DND-41 (cell line): ENCODE data around the gene KDELR1.

Experiments used
- CTCF ChIP-seq: IDR thresholded peaks from 2 replicates; pipeline ENCODE4 v1.5.1; 2012; ENCODE audit warnings: borderline replicate concordance, low read length, moderate library complexity, mild to moderate bottlenecking; ENCODE audit not compliant: poor library complexity, severe bottlenecking; ENCODE audit errors: extremely low read depth
- EZH2 ChIP-seq: IDR thresholded peaks from 3 replicates; pipeline ENCODE4 v1.6.1; 2012; ENCODE audit warnings: borderline replicate concordance, low read depth, mild to moderate bottlenecking, moderate library complexity, low read length, inconsistent platforms; ENCODE audit not compliant: severe bottlenecking

- TF ChIP-seq CTCF = no peak
- no peak for TF ChIP-seq EZH2
Observed at GRCh38 chr19:48398102-48398374, 6.7 kb upstream of the KDELR1 start.
